Suppressor macrophage (primary cell): ENCODE data around the gene RPS6KA3.
"Not testable (repeated sequence)": the region's sequence is repeated elsewhere in the genome, so short reads cannot be mapped to it uniquely, and the experiment has no call there.

Experiments used
- DNase-seq, 4 experiments: peaks; one replicate each; pipeline ENCODE4 v3.0.0-alpha.2; 2020 to 2022

RPS6KA3 gene

GRCh38 chrX:20141281-20142220 is 125.2 kb downstream of the RPS6KA3 start, which contains the start of gene EIF1AX:
TSS of gene EIF1AX (minus strand) at chrX:20141838. CDS start at chrX:20141640, 198 bp downstream.
- DNase-seq: peak; percentile 95 to 98 (median 96)

GRCh38 chrX:20140420-20140819 is 126.3 kb downstream of the RPS6KA3 start:
- peak in 3 of 4 experiments; percentile 20 to 37 (median 33) for DNase-seq

- DNase-seq: no peak
Observed at GRCh38 chrX:20139966-20140365, 126.7 kb downstream of the RPS6KA3 start.

DNA sequence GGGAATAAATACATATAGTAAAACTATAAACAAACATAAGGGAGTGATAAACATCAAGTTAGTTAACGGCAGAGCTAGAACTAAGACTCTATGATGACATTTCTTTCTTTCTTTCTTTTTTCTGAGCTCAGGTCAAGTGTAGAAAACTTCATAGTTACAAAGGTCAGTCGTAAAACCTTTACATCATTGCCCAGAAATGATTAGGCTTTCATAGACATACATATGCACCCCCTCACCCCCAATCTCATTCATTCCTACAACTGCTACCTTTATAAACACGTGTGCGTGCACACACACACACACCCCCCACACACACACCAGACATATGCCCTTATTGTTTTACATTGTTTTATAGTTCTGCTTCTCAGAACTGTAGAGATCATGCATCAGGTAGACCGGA is 130.8 kb downstream of the RPS6KA3 start:
- no peak for DNase-seq

GRCh38 chrX:20132666-20133065 is 134.0 kb downstream of the RPS6KA3 start:
- DNase-seq: peak in 3 of 4 experiments; percentile 1 to 63 (median 59)

DNA sequence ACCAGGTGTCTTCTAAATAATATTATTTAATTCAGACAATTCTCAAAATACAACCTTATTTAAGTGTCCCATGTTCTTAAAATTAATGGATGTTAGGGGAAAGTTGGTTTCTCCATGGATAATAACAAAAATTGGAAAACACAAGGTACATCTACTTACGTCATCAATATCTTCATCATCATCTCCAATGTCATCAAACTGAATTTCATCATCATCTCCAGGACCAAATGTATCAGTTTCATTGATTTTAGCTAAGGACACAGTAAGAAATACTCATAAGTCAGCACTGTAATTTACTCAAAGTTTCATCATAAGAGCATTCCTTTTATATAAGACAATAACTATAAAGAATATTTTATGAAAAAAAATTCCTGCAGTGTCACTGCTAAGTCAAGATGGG is 136.4 kb downstream of the RPS6KA3 start:
- DNase-seq: no peak

GRCh38 chrX:20129547-20129946 is 137.2 kb downstream of the RPS6KA3 start:
- no peak for DNase-seq

DNA sequence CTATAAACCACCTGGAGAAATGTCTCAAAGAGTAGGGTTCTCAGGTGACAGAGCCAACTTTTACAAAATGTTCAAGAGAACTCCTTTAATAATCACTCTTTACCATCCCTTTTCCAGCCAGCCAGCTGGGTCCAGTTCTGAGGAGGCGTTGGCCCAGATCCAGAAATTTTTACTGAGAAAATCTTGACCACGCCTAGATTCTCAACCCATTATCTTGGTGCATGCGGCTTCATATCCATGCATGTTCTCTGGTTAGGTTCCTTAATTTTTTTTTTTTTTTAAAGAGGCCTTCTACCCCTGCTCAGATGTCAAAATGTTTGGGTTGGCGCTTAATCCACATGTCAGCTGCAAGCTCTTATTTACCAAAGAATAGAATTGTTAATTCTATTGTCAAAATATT is 138.0 kb downstream of the RPS6KA3 start:
- DNase-seq: no peak

GRCh38 chrX:20127440-20127839 is 139.3 kb downstream of the RPS6KA3 start:
- DNase-seq: not testable (repeated sequence)

- DNase-seq: not testable (repeated sequence)
Observed at GRCh38 chrX:20126833-20127232, 139.9 kb downstream of the RPS6KA3 start.

DNA sequence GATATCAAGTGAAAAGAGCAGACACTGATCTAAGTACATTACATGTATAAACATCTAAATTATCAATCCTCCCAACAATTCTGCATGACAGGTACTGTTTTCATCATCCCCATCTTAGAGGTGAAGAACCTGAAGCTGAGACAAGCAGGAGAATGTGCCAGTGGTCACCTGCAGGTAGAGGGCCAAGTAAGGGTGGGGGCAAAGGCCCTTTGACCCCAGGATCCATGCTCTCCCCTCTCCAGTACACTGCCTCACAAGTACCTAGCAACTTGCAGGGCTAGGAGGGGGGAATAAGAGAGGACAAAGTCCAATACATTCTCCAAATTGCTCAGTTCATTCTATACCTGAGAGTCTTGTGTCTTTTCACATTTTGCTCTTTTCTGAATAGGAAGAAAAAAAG is 141.7 kb downstream of the RPS6KA3 start:
- DNase-seq: no peak

DNA sequence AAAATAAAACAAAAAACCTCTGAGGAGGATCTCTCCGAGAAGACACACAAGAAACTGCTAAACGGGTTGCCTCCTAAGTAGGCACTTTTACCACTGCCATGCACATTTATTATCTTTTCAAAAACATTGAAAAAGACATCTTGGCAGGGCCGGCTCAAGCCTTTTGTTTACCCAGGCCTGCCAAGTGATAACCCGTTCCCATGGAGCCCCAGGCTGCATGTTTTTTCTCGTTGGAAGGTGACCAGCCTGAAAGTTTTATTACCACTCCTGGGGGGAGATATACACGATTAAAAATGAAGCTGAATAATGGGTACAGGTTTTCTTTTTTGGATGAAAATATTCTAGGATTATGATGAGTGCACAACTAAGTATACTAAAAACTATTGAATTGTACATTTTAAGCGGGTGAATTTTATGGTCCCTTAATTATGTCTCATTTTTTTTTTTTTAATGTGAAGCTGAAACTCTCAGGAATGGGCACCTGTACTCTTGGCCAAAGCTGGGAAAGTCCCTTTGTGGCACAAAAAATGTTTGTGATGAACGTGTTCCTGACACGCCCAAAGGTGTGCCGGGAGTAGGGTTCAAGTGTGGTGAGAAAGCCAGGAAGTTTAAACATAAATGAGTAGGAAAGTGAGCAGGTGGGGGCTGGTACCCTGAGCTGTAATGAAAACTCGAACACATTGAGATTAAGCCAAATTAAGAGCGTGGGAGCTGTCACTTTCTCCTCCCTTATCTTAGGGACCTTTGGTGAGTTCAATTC is 148.5 kb downstream of the RPS6KA3 start:
- DNase-seq: no peak

- DNase-seq: peak in 1 of 4 experiments; percentile 9
Observed at GRCh38 chrX:20116577-20117240, 150.0 kb downstream of the RPS6KA3 start, which contains the start of gene MAP7D2. TSS of gene MAP7D2 (minus strand) at chrX:20116907. CDS start at chrX:20116879, 28 bp downstream.

DNA sequence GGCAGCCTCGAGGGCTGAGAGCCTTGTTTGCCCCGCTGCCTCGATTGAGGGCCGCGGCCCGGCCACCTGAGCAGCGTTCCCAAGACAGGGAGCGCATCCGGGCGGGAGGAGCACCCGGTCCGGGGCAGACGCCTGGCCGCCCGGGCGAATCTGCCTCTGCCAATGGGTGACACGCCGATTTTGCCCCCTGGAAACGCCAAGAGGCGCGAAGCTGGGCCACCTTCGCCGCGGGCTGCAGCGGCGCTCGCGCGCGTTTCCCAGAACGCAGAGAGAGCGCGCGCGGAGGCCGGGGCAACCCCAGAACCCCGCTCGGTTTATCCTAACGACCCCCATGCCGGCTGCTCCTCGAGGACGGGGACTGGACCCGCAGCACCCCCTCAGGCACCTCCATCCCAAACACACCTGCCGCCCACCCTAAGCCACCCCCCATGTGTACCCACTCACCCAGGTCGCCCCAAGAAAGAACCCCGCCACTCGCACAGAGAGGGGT is 150.6 kb downstream of the RPS6KA3 start:
- DNase-seq: no peak

- no peak for DNase-seq
Observed at GRCh38 chrX:20112022-20112774, 154.5 kb downstream of the RPS6KA3 start.

- no peak for DNase-seq
Observed at GRCh38 chrX:20111271-20111670, 155.4 kb downstream of the RPS6KA3 start.

GRCh38 chrX:20101934-20102581 is 164.7 kb downstream of the RPS6KA3 start:
- DNase-seq: no peak
